Upper lobe of left lung (tissue), 4 donors: ENCODE data around the gene SPSB3.

Experiments used
- EP300 ChIP-seq, 4 donors: sonication (generic); formaldehyde crosslinking; IDR thresholded peaks; one replicate each; pipeline ENCODE4 v1.5.1; 2017; ENCODE audit warnings: antibody characterized with exemption in 4 of 4, control low read depth in 2 of 4
- TF ChIP-seq, protein P1 (sequence below), 6 experiments: fragments of 450-650 bp in 4 of 6; fragments of 200-600 bp in 2 of 6; sonication (generic) in 2 of 6; IDR thresholded peaks; one replicate each; pipeline ENCODE4 v1.5.1; 2016 to 2019; ENCODE audit warnings: antibody characterized with exemption in 6 of 6

DNA sequence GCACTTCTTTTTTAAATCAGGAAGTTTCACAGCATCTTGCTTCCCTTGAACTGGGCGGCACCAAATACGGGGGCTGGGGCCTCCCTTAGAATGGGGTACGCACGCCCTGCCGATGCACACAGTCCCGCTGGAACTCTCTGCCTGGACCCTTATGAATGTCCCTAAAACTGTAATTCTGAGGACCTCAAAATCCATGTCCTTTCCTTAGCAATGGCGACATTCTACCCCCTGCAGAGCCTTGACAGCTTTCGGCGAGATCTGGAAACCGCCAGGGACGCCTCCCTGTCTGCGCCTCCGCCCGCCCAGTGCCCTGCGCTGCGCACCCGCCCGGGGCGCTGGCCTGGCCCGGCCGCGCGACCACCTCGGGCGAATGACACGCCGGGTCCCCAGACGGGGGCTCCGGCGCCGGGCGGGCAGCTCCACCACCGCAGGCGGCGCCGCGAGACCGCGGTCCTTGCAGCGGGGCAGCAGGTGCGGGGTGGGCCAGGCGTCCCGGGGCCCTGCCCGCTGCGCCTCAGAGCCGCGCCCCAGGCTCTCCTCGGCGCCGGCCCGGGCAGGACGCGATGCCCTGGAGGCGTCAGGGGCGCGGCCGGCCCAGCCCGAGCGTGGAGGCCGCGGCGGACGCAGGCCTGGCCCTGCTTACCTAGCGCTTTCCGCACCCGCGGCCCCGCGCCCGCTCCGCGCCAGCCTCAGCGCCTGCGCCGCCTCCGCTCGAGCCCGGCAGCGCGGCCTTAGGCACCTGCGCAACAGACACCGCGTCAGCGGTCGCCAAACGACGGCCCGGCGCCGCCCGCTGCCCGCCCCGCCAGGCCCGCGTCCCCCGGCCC is 43.7 kb upstream of the SPSB3 start:
- TF ChIP-seq, protein P1, sequence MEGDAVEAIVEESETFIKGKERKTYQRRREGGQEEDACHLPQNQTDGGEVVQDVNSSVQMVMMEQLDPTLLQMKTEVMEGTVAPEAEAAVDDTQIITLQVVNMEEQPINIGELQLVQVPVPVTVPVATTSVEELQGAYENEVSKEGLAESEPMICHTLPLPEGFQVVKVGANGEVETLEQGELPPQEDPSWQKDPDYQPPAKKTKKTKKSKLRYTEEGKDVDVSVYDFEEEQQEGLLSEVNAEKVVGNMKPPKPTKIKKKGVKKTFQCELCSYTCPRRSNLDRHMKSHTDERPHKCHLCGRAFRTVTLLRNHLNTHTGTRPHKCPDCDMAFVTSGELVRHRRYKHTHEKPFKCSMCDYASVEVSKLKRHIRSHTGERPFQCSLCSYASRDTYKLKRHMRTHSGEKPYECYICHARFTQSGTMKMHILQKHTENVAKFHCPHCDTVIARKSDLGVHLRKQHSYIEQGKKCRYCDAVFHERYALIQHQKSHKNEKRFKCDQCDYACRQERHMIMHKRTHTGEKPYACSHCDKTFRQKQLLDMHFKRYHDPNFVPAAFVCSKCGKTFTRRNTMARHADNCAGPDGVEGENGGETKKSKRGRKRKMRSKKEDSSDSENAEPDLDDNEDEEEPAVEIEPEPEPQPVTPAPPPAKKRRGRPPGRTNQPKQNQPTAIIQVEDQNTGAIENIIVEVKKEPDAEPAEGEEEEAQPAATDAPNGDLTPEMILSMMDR (IDR thresholded peaks at IDR 0.05), result peak; percentile 10 to 64 (median 28)
- no peak for TF ChIP-seq EP300 (IDR thresholded peaks at IDR 0.05)
